Vagina (tissue), 2 donors: Measurements from ENCODE around the gene MYO7A.

Source experiments
- CTCF ChIP-seq, 3 experiments: fragments of 450-650 bp in 2 of 3; fragments of 200-600 bp in 1 of 3; sonication (generic) in 1 of 3; IDR thresholded peaks; one replicate each; pipeline ENCODE4 v1.5.1; 2017 to 2019; ENCODE audit warnings: antibody characterized with exemption in 3 of 3, mild to moderate bottlenecking in 2 of 3, moderate library complexity in 2 of 3
- POLR2A ChIP-seq, 2 donors: fragments of 450-650 bp; IDR thresholded peaks; one replicate each; pipeline ENCODE4 v1.6.1; 2017; ENCODE audit warnings: antibody characterized with exemption in 2 of 2, mild to moderate bottlenecking in 2 of 2, moderate library complexity in 2 of 2
- POLR2AphosphoS5 ChIP-seq, 2 donors: sonication (generic); formaldehyde crosslinking; IDR thresholded peaks; one replicate each; pipeline ENCODE4 v1.9.0; 2017; ENCODE audit warnings: antibody characterized with exemption in 2 of 2, mild to moderate bottlenecking in 2 of 2, low read depth in 1 of 2; ENCODE audit not compliant: insufficient read depth in 1 of 2

GRCh38 chr11:77195071-77195755, 67.2 kb downstream of the MYO7A start:
- TF ChIP-seq CTCF (IDR thresholded peaks at IDR 0.05), result no peak
- TF ChIP-seq POLR2AphosphoS5 (IDR thresholded peaks at IDR 0.05; ENCODE audit: insufficient read depth in 1 of 2, low read depth in 1 of 2), result no peak
- no peak for TF ChIP-seq POLR2A (IDR thresholded peaks at IDR 0.05)
